Kasumi-1 (cell line): ENCODE data around the gene SDK2.
"Not testable (repeated sequence)": the region's sequence is repeated elsewhere in the genome, so short reads cannot be mapped to it uniquely, and the experiment has no call there.

Experiments used
- DNase-seq, 2 experiments: peaks; one replicate each; lab custom pipeline; 2025; lab: John Stamatoyannopoulos, UW

SDK2 gene

DNA sequence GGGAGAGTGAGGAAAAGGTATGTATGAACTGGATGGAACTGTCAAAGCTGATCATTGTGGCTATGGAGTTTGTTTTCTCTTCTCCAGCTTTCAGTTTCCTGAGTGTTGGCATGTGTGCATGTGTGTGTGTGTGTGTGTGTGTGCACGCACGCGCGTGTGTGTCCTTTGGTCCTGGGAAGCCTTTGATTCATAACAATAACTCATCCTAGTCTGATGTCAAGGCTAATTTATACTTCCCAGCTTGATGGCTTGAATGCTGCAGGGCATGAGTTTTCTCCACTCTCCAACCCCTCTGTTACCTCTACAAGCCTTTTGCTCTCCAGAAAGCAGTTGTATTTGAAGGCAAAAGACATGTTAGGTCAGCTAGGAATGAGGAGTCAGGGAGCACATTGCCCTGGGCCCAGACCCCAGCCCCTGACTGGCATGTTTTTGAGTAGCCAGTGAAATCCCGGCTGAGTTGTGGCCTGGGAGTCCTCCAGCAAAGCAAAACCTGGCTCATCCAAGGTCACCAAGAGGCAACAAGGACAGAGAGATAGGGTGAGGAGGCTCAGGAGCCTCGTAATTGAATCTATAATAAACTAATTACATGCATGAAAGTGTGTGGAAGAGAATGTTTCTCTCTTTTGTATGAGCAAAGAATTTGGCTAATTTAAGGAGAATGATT, 323.5 kb downstream of the SDK2 start:
- no peak for DNase-seq

DNA sequence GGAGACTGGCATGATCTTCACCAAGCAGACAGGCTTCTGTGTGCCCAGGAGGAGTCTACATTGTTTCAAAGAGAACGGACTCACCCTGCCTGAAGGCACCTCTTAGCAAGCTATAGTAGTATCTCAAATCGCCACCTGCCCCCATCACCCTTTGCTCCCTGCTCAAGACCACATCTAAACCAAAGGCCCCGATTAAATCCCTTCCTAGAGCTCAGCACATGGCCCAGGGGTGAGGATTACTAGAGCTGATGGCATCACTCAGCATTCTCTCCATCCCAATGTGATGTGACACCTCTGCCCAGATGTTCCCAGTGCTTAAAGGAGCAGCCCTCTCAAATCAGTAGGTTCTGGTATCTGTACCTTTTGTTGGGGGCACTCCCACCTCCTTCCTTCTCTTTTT, 324.5 kb downstream of the SDK2 start:
- no peak for DNase-seq

DNA sequence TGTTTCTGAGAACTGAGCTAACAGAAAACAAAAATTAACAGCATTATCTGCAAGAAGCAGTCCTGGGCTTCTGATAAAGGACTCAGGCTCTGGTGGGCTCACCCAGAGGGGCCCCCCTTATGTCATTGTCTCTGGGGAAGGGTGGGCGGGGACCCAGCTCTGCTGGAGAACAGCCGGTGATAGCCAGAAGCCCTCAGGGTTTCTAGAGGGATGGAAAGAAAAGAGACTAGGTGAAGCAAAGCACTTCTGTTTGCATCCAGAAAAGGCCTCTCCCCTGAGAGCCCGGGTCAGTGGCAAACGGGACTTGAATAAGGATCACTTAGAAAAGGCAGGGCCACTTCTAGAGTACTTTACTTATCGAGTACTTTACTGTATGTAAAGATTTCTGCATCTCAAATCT, 325.4 kb downstream of the SDK2 start:
- DNase-seq = no peak

DNA sequence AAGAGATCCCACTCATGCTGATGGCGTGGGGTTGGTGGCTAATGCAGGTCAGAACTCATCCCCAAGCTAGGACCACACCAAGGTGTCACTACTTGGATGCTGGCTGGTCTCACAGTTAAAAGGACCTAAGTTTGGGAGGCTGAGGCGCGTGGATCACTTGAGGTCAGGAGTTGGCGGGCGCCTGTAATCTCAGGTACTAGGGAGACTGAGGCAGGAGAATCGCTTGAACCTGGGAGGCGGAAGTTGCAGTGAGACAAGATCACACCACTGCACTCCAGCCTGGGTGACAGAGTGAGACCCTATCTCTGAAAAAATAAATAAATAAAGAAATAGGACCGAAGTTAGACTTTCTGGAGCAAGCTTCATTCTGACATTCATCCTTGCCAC, 325.8 kb downstream of the SDK2 start:
- DNase-seq = no peak

DNA sequence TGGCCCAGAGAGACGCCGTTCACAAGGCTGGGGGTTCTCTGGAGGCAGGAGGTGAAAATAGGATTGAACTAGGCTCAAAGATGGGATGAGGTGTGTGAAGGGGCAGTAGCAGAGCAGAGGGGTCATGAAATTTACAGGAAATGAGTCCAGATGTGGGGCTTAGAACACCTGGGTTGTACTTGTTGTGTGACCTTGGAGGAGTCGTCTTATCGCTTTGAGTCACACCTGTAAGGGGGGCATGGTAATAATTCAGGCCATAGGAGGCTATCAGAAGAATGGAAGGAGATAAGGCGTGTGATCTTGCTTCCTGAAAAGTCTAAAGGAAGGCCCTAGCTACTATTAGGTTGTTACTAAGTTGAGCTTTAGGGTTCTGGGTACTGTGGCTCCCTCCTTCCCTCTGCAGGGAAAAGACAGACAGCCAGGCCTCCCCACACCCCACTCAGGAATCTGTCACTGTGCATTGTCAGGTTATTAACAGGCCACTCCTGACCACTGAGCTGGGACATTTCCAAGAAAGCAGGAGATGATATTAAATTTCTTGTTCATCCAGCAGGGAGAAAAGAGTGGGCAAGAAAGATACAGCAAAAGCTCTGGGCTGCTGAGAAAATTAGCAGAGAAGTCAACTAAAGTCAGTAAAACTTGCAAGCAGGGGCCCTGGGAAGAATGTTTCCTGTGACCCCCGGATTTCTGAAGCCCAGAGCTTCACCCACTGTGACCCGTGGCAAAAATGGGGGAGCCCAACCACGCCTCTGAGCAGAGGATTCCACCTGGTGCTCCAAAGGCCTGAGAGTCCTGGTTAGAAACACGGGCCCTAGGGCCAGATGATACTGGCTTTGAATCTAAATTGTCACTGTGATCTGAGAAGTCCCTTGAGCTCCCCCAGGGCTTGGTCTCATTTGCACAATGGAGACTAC, 326.5 kb downstream of the SDK2 start:
- DNase-seq = no peak

DNA sequence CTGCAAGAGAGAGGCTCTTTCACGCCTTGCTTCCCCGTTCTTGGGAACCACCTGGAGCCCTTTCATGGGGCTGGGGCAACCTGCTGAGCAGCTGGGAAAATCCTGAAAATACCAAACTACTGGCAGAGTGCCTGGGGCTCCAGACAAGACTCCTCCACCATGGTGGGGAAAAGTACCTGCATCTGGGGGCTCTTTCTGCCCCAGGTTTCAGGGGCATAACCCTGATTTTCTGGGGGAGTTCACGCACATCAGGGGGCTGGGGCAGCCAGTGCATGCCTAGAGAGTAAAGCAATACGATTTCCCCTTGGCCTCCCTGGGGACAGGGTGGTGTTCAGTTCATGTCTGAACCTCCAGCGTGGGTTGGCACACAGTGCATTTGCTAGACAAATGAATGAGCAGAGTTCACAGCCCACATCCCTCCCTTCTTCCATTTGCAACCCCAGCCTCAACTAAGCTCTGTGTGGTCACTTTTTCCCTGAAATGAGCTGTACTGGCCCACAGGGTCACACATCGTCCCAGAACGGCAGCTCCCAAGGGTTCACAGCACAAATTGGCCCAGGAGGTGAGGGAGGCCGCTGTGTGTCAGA, 327.2 kb downstream of the SDK2 start:
- no peak for DNase-seq

DNA sequence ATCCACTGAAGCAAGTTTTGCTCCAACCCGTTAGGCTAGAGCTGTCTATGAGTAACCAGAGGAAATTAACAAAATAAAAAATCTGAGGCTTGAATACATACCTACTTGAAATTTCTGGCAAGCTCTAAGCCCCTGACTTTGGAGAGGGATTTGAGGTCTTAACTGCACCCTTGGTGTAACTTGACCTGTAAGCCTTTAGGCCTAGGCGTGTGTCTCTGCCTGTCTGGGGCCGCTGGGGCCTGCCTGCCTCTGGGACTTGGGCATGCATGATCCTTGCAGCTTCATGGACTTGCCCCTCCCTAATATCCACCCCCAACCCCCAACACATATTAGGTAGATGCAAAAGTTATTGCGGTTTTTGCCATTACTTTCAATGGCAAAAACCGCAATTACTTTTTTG, 328.8 kb downstream of the SDK2 start:
- DNase-seq = no peak

DNA sequence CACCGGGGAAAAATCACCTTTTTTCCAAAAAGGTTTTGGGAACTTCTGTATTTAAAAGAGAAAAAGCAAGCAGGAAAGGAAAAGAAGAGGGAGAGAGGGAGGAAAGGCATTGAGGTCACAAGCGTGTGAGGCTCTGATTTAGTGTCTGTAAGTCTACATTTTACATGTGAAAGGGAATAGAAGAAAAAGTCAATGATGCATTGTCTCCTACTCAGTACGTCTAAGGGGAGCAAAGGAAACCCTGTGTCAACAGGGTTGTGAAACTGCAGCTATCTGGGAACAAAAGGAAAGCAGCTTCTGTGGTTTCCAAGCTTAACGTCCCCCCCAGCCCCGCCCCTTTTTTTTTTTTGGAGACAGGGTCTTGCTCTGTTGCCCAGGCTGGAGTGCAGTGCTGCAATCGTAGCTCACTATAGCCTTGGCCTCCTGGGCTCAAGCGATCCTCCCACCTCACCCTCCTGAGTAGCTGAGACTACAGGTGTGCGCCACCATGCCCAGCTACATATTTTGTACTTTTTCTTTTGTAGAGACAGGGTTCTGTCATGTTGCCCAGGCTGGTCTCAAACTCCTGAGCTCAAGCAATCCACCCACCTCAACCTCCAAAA, 330.6 kb downstream of the SDK2 start:
- DNase-seq = peak in 1 of 2 experiments; percentile 11

DNA sequence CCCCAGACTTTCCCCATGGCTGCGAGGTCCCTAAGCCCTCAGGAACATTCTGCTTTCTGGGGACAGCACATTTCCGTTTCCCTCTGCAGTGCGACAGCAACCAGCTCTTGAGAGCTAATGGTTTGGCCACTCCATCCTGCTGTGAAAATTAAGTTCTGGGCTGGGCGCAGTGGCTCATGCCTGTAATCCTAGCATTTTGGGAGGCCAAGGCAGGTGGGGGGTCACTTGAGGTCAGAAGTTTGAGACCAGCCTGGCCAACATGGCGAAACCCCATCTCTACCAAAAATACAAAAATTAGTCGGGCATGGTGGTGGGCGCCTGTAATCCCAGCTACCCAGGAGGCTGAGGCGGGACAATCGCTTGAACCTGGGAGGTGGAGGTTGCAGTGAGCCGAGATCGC, 331.4 kb downstream of the SDK2 start:
- not testable (repeated sequence) for DNase-seq

DNA sequence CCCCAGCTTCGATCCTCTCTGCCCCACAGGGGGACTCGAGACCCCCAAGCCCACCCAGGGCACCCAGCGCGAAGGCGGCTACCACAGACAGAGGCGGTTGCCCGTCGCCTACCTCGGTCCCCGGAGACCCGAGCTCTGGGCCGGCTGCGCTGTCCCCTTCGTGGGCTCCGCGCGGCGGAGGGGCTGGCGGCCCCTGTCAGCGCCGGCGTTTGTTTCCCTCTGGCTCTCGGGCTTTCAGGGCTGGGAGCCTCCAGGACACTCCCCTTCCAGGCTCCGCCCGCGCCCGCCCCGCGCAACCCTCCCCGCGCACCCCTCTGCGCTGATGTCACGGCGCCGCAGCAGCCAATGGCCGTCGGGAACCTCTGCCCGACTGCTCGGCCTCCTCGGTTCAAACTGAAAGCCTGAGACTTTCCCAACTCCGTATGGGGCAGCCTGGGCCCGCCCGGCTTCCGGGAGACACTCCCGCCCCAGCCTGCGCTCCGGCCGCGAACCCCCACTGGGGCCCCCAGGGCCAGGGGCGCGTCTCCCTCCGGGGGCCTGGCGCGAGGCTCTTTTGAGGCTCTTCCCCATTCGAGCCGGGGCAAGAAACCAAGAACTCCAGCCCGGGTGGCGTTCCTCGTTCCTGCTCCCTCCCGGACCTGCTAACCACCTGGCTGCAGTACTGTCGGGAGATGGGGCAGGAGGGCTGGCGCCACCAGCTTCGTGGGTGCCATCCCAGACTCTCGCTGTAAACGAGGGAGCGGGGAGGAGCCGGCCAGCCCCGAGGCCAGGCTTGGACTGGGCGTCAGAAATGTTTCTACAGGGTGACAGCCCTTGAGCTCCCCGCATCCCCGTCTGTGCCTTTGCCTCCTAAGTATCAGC, 332.2 kb downstream of the SDK2 start, which contains the start of gene CDC42EP4:
CDC42EP4 (minus strand) TSS at position 221 of the 861 bp plus-strand sequence. CDS start 25,501 bp downstream, outside the sequence.
- peak; percentile 92 to 94 for DNase-seq

DNA sequence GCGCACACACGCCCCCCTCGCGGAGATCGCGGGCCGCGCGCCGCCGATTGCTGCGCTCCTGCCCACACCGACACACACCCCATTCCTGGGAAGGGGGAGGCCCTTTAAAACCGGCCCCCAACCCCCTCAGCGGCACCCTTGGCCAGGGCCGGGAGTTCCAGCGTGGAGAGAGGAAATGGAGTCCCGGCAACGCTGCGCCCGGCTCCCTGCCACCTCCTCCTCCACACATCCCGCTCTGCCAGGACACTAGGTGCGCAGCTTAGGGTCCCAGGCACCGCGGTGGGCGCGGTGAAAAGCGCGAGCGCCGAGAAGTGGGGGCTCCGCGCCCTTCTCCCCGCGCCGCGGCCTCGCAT, 332.8 kb downstream of the SDK2 start:
- DNase-seq = peak in 1 of 2 experiments; percentile 62

DNA sequence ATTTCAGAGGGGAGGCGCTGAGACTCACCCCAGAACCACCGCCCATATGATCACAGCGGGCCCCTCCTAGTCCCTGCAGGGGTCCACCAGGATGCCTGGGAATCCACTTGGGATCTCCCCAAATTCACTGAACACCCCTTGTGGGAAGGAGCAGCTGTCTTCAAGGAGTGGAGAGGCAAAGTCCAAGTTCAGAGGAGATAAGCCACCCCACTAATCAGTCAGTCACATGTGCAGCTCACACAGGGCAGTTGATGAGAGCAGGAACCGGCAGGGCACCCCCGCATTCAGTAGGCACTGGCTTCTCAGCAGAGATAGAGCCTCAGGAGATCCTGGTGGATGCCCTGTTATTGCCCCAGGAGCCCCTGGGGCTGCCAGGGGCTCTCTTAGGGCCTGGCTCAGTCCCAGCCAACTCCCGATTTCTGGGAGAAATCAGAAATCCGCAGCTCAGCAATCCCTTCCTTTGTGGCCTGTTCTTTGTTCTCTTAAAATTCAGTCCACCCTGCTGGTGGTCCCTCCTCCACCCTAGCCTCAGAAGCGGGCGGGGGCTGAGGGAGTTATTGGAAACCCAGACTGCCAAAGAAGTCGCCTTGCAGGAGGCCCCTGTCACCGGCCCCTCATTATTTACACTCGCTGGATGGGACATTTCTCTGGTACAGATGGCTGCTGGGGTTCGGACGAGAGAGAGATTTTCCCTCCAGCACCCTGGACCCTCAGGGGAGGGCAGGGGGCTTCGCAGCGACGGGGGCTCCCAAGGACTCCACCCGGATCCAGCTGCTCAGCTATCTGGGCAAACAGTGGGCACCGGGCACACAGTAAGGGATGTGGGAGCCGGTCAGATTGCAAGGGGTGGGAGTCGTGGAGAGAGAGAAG, 334.3 kb downstream of the SDK2 start:
- DNase-seq = peak in 1 of 2 experiments; percentile 52

DNA sequence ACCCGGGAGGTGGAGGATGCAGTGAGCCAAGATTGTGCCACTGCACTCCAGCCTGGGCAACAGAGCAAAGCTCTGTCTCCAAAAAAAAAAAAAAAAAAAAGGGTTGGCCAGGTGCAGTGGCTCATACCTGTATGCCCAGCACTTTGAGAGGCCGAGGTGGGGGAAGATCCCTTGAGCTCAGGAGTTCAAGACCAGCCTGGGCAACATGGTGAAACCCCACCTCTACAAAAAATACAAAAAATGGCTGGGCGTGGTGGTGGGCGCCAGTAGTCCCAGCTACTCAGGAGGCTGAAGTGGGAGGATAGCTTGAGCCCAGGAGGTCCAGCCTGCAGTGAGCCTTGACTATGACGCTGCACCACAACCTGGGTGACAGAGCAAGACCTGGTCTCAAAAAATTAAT, 335.3 kb downstream of the SDK2 start:
- not testable (repeated sequence) for DNase-seq

DNA sequence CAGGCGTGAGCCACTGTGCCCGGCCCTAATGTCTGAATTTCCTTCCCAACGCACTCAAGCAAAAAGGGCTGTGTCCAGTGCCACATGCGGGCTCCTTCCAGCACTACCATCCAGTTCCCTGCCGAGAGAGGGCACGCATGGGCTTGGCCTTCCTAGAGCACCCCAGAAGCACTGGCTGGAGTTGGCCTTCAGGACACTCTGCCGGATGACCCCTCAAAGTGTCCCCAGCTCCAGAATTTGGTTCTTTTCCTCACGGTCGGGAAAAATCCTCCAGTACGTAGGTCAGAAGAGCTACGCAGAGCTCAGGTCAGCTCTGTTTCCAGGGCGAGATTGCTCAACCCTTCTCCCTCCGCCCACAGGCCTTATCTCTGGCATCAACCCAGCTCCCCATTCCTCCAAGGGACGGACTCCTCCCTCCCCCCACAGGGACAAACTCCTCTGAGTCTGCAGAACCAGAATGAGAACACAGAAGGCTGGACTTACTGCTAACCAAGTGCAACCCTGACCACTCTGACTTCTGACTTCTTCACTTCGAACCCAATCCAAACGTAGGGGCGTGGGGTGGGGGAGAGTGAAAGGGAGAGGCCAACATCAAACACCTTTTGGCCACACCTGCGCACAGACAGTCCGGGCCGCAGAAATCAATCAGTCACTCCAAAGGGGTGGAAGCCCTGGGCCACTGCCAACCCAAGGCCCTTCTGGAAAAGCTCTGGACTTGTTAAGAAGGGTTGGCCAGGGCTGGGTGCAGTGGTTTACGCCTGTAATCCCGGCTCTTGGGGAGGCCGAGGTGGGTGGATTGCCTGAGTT, 336.0 kb downstream of the SDK2 start:
- DNase-seq = no peak

DNA sequence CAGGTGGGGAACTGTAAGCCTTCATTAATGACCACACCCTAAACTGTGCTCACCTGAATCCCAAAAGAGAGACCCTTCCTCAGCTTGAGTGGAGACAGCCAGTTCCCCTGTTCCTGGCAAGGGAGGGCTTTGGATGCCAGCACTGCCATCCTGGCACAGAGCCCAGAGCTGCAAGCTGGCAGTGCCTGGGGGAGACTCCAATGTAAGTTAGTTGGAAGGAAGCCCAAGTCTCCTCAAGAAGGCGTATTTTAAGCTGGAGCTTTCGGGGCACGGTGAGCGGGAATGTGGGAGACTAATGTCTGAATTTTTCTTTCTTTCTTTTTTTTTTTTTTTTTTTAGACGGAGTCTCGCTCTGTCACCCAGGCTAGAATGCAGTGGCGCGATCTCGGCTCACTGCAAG, 337.1 kb downstream of the SDK2 start:
- DNase-seq = no peak

DNA sequence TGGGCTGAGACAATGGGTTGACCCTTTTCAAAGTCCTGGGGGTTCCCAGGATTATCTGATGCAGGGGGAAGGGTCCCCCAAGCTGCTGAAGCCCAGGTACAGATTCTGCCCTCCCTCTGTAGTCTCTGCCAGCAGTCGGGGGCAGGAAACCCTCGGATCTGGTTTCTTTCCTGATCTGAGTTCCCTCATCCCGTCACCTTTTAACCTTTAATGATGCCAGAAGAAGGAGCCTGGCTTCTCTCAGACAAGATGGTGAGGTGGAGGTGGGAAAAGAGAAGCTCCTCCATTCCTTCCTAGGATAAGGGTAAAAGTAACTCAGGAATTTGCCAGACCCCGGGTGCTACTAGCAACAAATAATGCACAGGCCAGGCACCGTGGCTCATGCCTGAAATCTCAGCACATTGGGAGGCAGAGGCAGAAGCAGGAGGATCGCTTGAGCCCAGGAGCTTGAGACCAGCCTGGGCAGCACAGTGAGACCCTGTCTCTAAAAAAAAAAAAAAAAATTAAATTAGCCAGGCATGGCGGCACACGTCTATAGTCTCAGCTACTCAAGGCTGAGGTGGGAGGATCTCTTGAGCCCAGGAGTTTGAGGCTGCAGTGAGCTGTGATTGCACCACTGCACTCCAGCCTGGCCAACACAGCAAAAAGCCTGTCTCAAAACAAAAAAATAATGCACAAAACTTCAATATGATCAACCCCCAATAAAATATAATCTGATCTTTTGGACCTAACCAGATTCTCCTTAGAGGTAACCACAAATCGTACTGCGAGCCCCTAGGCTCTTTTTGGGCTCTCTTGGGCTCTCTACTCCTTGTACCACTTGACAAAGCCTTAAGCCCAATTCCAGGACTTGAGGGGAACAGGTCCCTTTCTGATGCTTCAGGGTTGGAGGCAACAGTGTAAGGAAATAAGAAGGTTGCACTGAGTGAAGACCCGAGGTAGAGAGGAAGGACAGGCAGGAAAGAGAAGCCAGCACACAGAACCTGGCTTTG, 338.1 kb downstream of the SDK2 start:
- DNase-seq = no peak

DNA sequence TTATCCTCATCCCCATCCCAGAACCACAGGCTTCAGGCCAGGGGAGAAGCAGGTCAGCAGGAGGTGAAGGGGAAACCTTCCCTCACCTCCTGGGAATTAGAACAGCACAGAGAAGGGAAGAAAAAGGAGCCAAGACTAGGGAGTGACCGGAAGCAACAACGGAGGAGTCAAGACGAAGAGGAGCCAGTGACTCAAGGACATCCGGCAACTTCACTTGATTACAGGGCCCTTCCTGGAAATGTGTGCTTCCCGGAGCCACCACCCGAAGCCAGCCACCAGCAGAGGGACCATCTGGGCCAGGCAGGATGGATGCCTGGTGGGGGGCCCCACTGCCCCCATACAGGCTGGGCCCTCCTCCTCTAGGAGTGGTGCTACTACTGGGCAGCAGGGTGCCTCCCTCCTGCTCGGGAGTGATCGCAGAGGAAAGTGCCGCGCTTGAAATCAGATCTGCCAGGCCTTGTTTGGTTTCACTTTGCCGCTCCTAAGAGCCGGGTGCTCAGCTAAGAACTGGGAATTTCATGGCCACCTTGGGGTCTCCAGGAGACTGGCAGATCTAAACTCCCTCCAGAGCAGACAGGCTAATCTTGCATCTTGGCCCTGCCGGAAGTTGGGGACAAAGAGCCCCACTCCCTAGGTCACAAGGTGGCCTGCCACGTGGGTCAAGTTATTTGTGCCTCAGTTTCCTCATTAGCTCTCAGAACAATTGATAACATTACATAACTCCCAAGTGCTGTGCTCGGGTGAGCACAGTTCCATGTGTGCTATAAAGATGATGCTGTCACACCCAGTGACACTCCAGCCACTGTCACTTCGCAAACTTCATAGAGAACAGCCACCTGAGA, 339.1 kb downstream of the SDK2 start:
- no peak for DNase-seq

DNA sequence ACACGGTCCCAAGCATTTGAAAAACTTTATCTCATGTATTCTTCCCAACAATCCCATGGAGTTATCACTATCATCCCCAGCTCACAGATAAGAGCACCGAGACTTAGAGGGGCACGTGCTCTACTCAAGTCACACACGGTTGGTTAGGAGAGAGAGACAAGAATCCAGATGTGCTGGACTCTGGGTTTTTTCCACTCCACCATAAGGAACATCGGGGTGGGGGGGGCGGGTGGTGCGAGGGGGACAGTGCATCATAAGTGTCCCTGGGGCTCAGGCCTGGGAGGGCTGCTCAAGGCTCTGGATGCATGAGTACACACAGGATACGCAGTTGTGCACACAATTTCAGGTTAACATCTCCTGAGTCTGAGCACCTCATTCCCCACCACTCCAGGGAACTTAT, 339.8 kb downstream of the SDK2 start:
- DNase-seq = no peak
